NCI-H1694 treated with DMSO at 0.1 percent for 48 hours (cell line): ENCODE data around the gene PHACTR3.
"Not testable (repeated sequence)": the region's sequence is repeated elsewhere in the genome, so short reads cannot be mapped to it uniquely, and the experiment has no call there.

Source experiments
- DNase-seq: peaks from one replicate; lab custom pipeline; 2025; lab: John Stamatoyannopoulos, UW

The PHACTR3 gene

GRCh38 chr20:59829054-59829785 is 224.9 kb downstream of the PHACTR3 start:
- DNase-seq = no peak

GRCh38 chr20:59829786-59830664 is 225.7 kb downstream of the PHACTR3 start:
- no peak for DNase-seq

GRCh38 chr20:59830665-59831023 is 226.3 kb downstream of the PHACTR3 start:
- DNase-seq = no peak

- no peak for DNase-seq
Measured at GRCh38 chr20:59831024-59831915, 226.9 kb downstream of the PHACTR3 start.

DNA sequence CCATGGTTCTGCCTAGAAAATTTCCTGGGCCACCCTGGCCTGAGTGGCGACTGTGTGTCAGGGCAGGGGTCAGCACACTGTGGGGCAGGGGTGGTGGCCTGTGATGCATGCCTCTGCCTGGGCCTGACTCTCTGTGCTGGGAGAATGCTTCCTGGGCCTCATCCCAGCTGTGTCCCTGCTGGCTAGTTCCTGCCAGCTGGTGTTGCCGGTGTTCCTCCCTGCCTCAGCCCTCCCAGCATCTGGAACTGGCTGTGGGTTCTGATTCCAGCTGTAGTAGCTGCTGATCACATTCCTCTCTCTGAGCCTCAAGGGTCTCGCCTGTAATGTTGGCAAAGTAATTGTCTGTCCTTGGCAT is 227.6 kb downstream of the PHACTR3 start:
- DNase-seq = no peak

- no peak for DNase-seq
Measured at GRCh38 chr20:59832406-59833363, 228.3 kb downstream of the PHACTR3 start.

- no peak for DNase-seq
Measured at GRCh38 chr20:59835057-59835447, 230.7 kb downstream of the PHACTR3 start.

- no peak for DNase-seq
Measured at GRCh38 chr20:59835448-59836395, 231.4 kb downstream of the PHACTR3 start.

DNA sequence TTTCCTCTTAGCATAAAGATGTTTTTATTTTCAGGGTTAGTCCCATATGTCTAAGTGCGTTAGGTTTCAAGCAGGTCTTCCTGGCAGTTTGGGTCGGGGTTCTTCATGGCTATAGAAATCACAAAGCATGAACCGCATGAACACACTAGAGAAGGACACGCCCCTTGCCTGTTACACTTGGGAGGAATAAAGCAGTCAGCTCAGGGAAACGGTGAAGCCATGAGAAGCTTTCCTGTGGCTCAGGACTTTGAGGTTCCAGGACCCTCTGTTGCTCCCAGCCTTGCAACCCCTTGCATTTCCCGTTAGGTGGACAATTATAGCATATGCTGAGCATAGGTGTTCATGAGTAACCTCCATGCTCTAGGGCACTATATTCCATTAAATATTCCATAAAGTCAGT is 232.4 kb downstream of the PHACTR3 start:
- DNase-seq = no peak

DNA sequence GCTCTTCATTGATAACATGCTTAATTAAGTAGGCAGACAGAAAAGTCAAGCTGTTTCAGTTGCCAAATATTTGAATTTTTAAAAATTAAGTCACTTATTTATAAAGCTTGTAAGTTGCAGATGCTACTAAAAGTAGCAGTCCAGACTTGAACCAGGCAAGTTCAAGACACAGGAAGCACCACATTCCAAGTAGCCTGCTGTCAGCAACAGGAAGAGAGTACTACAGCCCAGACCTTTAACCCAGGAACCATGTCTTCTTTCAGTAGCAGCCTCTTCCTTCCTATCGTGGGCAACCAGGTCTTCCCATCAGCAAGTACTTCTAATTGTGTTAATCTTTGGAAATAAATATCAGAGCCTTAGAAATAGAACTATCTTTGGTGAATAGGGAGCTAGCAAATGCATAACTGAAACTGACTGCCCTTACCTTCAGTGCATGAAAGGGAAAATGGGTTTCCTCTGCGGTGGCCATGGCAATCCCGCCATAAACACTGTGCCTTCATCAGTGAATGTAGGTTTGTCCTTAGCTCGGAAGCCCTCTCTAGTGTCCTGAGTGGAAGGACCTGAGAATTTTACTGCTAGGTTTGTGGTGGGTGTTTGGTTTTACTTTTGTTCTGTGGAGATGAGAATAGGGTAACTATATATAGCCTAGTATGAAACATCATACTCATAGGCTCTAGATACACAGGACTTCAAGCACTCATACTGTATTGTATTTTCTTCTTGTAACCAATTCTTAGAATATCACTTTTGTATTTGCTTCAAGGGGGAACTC is 233.5 kb downstream of the PHACTR3 start:
- no peak for DNase-seq

DNA sequence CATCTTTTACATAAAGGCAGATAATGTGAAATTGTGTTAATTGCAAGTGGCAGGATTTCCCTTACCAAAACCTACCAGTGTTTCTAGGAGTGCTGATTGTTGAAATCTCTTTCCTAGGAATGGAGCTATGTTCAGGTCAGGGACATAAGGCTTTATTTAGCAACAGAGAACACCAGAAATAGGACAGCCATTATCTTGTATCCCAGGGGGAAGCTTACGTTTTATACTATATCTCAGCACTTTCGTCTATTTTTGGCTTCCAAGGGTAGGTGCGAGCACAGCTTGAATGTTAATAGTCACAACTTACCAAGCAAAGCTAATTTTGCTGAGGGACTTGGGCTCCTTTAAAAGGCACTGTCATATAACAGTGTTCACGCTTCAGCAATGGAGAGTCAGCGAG is 235.1 kb downstream of the PHACTR3 start:
- DNase-seq = no peak

DNA sequence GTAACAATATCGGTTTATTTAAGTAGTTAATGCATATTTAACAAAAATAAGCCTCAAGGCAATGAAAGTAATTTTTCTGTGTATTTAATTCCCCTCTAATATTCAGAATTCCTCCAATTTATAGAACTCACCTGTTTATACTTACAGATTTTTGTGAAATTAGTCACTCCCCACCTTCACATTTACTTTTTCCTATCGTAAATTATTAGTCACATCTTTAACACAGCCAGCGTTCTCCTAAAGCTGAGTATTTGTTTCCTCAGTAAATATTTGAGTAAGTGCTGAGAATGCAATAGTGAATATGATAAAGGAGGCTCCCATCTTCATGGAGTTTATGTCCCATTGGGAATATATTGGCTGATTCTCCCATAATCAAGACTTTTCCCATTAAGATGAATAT is 241.1 kb downstream of the PHACTR3 start:
- DNase-seq = no peak

DNA sequence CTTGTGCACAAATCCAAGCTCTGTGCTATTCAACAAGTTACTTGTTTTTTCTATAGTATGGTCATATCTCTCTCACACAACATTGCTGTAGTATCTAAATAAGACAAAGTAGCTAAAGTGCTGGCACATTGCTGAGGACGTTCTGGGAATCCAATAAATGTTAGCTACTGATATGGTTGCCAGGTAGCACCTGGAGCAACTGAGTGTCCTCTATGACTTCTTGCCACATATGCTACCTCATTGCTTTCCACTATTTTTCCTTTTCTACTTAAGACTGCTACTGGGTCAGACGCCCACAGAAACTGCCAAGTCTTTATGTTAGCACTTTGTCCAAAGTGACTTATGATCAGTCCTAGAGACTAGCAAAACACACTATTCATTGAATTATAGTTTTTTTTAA is 243.8 kb downstream of the PHACTR3 start:
- DNase-seq = no peak

DNA sequence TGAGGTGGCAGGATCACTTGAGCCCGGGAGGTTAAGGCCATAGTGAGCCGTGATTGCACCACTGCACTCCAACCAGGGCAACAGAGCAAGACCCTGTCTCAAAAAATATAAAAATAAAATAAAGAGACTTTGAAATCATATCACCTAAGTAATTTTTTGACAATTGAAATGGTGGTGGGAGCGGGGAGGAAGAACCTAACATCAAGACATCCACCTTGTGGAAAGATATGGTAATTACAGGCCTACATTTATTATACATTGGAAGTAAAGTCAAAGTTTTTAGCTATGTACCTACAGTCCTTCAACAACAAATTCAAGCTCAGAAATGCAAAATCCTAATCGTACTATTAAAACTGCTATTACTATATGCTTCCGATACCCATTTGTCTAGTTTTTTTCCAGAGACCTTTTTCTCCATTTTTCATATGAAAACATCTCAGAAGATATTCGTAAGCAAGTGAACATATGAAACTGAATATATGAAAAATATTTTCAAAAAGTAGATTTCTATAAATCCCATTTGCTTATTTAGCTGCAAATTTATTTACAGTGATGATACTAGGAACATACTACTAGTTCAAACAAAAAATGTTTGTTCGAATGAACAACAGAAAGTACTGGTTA is 245.8 kb downstream of the PHACTR3 start:
- peak; percentile 7 for DNase-seq

DNA sequence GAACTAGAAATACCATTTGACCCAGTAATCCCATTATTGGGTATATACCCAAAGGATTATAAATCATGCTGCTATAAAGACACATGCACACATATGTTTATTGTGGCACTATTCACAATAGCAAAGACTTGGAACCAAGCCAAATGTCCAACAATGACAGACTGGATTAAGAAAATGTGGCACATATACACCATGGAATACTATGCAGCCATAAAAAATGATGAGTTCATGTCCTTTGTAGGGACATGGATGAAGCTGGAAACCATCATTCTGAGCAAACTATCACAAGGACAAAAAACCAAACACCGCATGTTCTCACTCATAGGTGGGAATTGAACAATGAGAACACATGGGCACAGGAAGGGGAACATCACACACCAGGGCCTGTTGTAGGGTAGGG is 252.2 kb downstream of the PHACTR3 start:
- not testable (repeated sequence) for DNase-seq

DNA sequence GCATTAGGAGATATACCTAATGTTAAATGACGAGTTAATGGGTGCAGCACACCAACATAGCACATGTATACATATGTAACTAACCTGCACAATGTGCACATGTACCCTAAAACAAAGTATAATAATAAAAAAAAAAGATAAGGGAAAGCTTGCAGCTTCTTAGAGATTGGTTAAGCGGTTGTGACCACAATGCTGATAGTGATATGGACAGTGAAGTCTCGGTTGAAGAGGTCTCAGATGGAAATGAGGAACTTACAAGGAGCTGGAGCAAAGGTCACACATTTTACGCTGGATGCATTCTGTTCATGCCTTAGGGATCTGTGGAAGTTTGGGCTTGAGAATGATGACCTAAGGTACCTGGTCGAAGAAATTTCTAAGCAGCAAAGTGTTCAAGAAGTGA is 252.6 kb downstream of the PHACTR3 start:
- not testable (repeated sequence) for DNase-seq

DNA sequence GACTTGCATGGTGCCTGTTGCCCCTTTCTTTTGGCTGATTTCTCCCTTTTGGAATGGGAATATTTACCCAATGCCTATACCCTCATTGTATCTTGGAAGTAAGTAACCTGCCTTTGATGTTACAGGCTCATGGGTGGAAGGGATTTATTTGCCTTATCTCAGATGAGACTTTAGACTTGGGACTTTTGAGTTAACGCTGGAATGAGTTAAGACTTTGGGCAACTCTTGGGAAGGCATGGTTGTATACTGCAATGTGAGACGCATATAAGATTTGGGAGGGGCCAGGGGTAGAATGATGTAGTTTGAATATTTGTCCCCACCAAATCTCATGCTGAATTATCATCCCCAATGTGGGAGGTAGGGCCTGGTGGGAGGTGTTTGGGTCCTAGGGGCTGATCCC is 253.6 kb downstream of the PHACTR3 start:
- DNase-seq = no peak

- DNase-seq = no peak
Measured at GRCh38 chr20:59858425-59858824, 254.1 kb downstream of the PHACTR3 start.

GRCh38 chr20:59861401-59861800 is 257.1 kb downstream of the PHACTR3 start:
- DNase-seq = no peak
